Hepatocyte (in vitro differentiated cells): ENCODE measurements around the gene OR4C11. TPM values are rescaled to one million over a fixed set of nuclear protein-coding genes. Genes with fewer than 3 reads are reported as not detected.

Experiments used
- DNase-seq: peaks from one replicate; pipeline ENCODE4 v3.0.0-alpha.2; 2016; ENCODE audit warnings: low spot score
- H2AFZ ChIP-seq: fragments of 200-600 bp; sonication (generic); 2 replicates; pipeline ENCODE4 v1.6.0; 2016; ENCODE audit warnings: antibody characterized with exemption, mild to moderate bottlenecking
- H3K27ac ChIP-seq: fragments of 200-600 bp; sonication (generic); 2 replicates; pipeline ENCODE4 v1.5.1; 2016; ENCODE audit warnings: mild to moderate bottlenecking
- H3K27me3 ChIP-seq: fragments of 200-600 bp; sonication (generic); 2 replicates; pipeline ENCODE4 v1.6.1; 2016
- H3K36me3 ChIP-seq: fragments of 200-600 bp; sonication (generic); replicated peaks from 2 replicates; pipeline ENCODE4 v1.5.1; 2016; ENCODE audit warnings: low read depth; ENCODE audit not compliant: insufficient read depth
- H3K4me1 ChIP-seq: fragments of 200-600 bp; sonication (generic); 2 replicates; pipeline ENCODE4 v1.5.1; 2016; ENCODE audit warnings: mild to moderate bottlenecking, moderate library complexity; ENCODE audit not compliant: insufficient read depth
- H3K4me2 ChIP-seq: fragments of 200-600 bp; sonication (generic); 2 replicates; pipeline ENCODE4 v1.6.0; 2016
- H3K4me3 ChIP-seq: fragments of 200-600 bp; sonication (generic); 2 replicates; pipeline ENCODE4 v1.5.1; 2016; ENCODE audit warnings: mild to moderate bottlenecking
- H3K79me2 ChIP-seq: fragments of 200-600 bp; sonication (generic); 2 replicates; pipeline ENCODE4 v1.6.0; 2017; ENCODE audit warnings: mild to moderate bottlenecking
- H3K9me2 ChIP-seq: fragments of 200-600 bp; sonication (generic); replicated peaks from 2 replicates; pipeline ENCODE4 v1.6.0; 2017; ENCODE audit warnings: mild to moderate bottlenecking; ENCODE audit not compliant: insufficient read depth
- H3K9me3 ChIP-seq: fragments of 200-600 bp; sonication (generic); 2 replicates; pipeline ENCODE4 v1.5.1; 2016; ENCODE audit warnings: low read depth, mild to moderate bottlenecking
- H4K20me1 ChIP-seq: fragments of 200-600 bp; sonication (generic); 2 replicates; pipeline ENCODE4 v1.6.0; 2016; ENCODE audit warnings: mild to moderate bottlenecking; ENCODE audit not compliant: insufficient read depth, poor library complexity, severe bottlenecking
- EZH2 ChIP-seq: fragments of 200-600 bp; sonication (generic); IDR thresholded peaks from 2 replicates; pipeline ENCODE4 v1.6.1; 2016; ENCODE audit warnings: antibody characterized with exemption, mild to moderate bottlenecking, borderline replicate concordance
- EZH2phosphoT487 ChIP-seq: fragments of 200-600 bp; sonication (generic); IDR thresholded peaks from one replicate; pipeline ENCODE4 v1.6.1; 2018; ENCODE audit warnings: antibody characterized with exemption, mild to moderate bottlenecking, low read depth, moderate library complexity; ENCODE audit not compliant: unreplicated experiment, severe bottlenecking
- WGBS: methylation state at CpG from one replicate; pipeline ENCODE4 v1.1.6; 2016; ENCODE audit warnings: low lambda C conversion rate; ENCODE audit errors: missing lambda C conversion rate; 5-methylcytosine and 5-hydroxymethylcytosine counted together
- polyA plus RNA-seq: library from polyadenylated mRNA; unstranded; fragments of >200 nt; fragmentation: Nextera tagmentation; extraction: Ambion mirVana; gene quantifications from 2 replicates; pipeline ENCODE4 v1.2.1, GENCODE V29; 2016
- total RNA-seq: library from RNA; depleted of rRNA; stranded (reverse); fragments of >200 nt; gene quantifications from 2 replicates; pipeline ENCODE4 v1.2.3, GENCODE V29; 2014
- TF ChIP-seq, protein P1 (sequence below): fragments of 200-600 bp; sonication (generic); IDR thresholded peaks from 2 replicates; pipeline ENCODE4 v1.5.1; 2016; ENCODE audit warnings: antibody characterized with exemption, mild to moderate bottlenecking; ENCODE audit not compliant: poor library complexity

OR4C11 gene
- total and polyA plus RNA-seq, 2 experiments from 2014 or later = not detected

DNA sequence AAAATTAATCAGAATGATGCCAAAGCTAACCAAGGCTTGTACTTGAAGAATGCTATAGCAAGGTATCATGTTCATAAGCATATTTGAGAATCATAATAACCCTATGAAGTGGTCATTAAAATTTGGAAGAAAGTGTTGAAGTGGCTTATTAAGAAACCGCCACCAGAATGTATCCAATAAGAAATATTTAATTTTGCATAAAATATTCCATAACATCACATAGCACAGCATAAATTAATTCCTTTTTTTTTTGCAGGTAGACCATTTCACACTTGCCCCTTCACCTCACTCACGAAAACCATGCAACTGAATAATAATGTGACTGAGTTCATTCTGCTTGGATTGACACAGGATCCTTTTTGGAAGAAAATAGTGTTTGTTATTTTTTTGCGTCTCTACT lies 35.6 kb downstream of the OR4C11 start, which contains the start of gene OR4C16:
OR4C16 (plus strand) TSS at position 301 of the 400 bp plus-strand sequence; CDS start at position 301, 0 bp downstream.
- no peaks in the 10 kb centered on the region for H3K9me2 ChIP-seq
- no peak within 1 kb of the TSS for H3K4me3 ChIP-seq
- H2AFZ ChIP-seq = no peak within 1 kb of the TSS
- no peak within 1 kb of the TSS for H3K4me2 ChIP-seq
- no peaks in the 10 kb centered on the region for H3K27me3 ChIP-seq
- no peak within 1 kb of the TSS for H3K27ac ChIP-seq
- no peak for DNase-seq
- 63% methylated on average over 3 of the region's 3 CpGs for WGBS
- no peaks in the 10 kb centered on the region for H3K36me3 ChIP-seq
- H4K20me1 ChIP-seq = no peaks in the 10 kb centered on the region
- TF ChIP-seq EZH2phosphoT487 = no peak
- TF ChIP-seq, protein P1, sequence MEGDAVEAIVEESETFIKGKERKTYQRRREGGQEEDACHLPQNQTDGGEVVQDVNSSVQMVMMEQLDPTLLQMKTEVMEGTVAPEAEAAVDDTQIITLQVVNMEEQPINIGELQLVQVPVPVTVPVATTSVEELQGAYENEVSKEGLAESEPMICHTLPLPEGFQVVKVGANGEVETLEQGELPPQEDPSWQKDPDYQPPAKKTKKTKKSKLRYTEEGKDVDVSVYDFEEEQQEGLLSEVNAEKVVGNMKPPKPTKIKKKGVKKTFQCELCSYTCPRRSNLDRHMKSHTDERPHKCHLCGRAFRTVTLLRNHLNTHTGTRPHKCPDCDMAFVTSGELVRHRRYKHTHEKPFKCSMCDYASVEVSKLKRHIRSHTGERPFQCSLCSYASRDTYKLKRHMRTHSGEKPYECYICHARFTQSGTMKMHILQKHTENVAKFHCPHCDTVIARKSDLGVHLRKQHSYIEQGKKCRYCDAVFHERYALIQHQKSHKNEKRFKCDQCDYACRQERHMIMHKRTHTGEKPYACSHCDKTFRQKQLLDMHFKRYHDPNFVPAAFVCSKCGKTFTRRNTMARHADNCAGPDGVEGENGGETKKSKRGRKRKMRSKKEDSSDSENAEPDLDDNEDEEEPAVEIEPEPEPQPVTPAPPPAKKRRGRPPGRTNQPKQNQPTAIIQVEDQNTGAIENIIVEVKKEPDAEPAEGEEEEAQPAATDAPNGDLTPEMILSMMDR = no peak
- TF ChIP-seq EZH2 = no peak
- H3K79me2 ChIP-seq = no peaks in the 10 kb centered on the region
- peaks cover 3% of the 10 kb centered on the region for H3K9me3 ChIP-seq
- no peaks in the 10 kb centered on the region for H3K4me1 ChIP-seq

DNA sequence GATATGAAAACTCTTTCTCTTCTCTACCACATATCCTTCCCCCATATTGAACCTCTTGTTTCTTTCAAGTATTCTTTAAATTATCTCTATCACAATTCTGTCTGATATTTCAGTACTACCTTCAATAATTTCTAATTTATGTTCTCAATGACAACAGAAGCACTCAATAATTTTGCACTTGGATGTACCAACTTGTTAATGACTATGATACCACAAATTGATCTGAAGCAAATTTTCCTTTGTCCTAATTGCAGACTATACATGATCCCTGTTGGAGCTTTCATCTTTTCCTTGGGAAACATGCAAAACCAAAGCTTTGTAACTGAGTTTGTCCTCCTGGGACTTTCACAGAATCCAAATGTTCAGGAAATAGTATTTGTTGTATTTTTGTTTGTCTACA lies 53.3 kb downstream of the OR4C11 start, which contains the start of gene OR4C15:
OR4C15 (plus strand) TSS at position 301 of the 400 bp plus-strand sequence; CDS start at position 301, 0 bp downstream.
- Histone ChIP-seq H3K9me2 (no peaks in the 10 kb centered on the region), H3K36me3 (no peaks in the 10 kb centered on the region), H3K4me3 (no peak within 1 kb of the TSS), H3K4me2 (no peak within 1 kb of the TSS), H3K4me1 (no peaks in the 10 kb centered on the region), H3K79me2 (no peaks in the 10 kb centered on the region), H3K27ac (no peak within 1 kb of the TSS), H4K20me1 (no peaks in the 10 kb centered on the region), H3K27me3 (no peaks in the 10 kb centered on the region), H3K9me3 (no peaks in the 10 kb centered on the region), H2AFZ (no peak within 1 kb of the TSS)
- DNase-seq = no peak
- no peak for TF ChIP-seq EZH2phosphoT487

Other genes starting within 250 kb of the OR4C11 start
- not detected in 2 replicates for gene OR4A15, start 239.7 kb downstream of the OR4C11 start, total RNA-seq
- gene OR4A15, start 239.7 kb downstream of the OR4C11 start, polyA plus RNA-seq = not detected in 2 replicates
- gene OR4C15, start 53.2 kb downstream of the OR4C11 start, total RNA-seq = not detected in 2 replicates
- gene OR4C15, start 53.2 kb downstream of the OR4C11 start, polyA plus RNA-seq = not detected in 2 replicates
- gene OR4C16, start 35.5 kb downstream of the OR4C11 start, total RNA-seq = not detected in 2 replicates
- not detected in 2 replicates for gene OR4C16, start 35.5 kb downstream of the OR4C11 start, polyA plus RNA-seq
- gene OR4P4, start 27.5 kb upstream of the OR4C11 start, total RNA-seq = not detected in 2 replicates
- not detected in 2 replicates for gene OR4P4, start 27.5 kb upstream of the OR4C11 start, polyA plus RNA-seq
- not detected in 2 replicates for gene OR4S2, start 40.7 kb upstream of the OR4C11 start, total RNA-seq
- gene OR4S2, start 40.7 kb upstream of the OR4C11 start, polyA plus RNA-seq = not detected in 2 replicates
- gene OR4C6, start 54.6 kb upstream of the OR4C11 start, total RNA-seq = not detected in 2 replicates
- gene OR4C6, start 54.6 kb upstream of the OR4C11 start, polyA plus RNA-seq = not detected in 2 replicates
- not detected in 2 replicates for gene OR5D13, start 165.8 kb upstream of the OR4C11 start, total RNA-seq
- gene OR5D13, start 165.8 kb upstream of the OR4C11 start, polyA plus RNA-seq = not detected in 2 replicates
- not detected in 2 replicates for gene OR5D14, start 187.9 kb upstream of the OR4C11 start, total RNA-seq
- gene OR5D14, start 187.9 kb upstream of the OR4C11 start, polyA plus RNA-seq = not detected in 2 replicates
- gene OR5L1, start 203.7 kb upstream of the OR4C11 start, total RNA-seq = not detected in 2 replicates
- not detected in 2 replicates for gene OR5L1, start 203.7 kb upstream of the OR4C11 start, polyA plus RNA-seq
- gene OR5D18, start 212.0 kb upstream of the OR4C11 start, total RNA-seq = not detected in 2 replicates
- gene OR5D18, start 212.0 kb upstream of the OR4C11 start, polyA plus RNA-seq = not detected in 2 replicates
- gene OR5L2, start 219.6 kb upstream of the OR4C11 start, total RNA-seq = not detected in 2 replicates
- gene OR5L2, start 219.6 kb upstream of the OR4C11 start, polyA plus RNA-seq = not detected in 2 replicates
- not detected in 2 replicates for gene OR5D16, start 231.1 kb upstream of the OR4C11 start, total RNA-seq
- not detected in 2 replicates for gene OR5D16, start 231.1 kb upstream of the OR4C11 start, polyA plus RNA-seq